Spleen (tissue), 7 donors: Measurements from ENCODE around the gene SBK3.

Source experiments
- POLR2A ChIP-seq, 3 donors: fragments of 450-650 bp; IDR thresholded peaks; one replicate each; pipeline ENCODE4 v1.5.1; 2017; ENCODE audit warnings: antibody characterized with exemption in 3 of 3, mild to moderate bottlenecking in 1 of 3
- TF ChIP-seq, protein P1 (sequence below), 11 experiments: fragments of 200-600 bp in 7 of 11; fragments of 450-650 bp in 4 of 11; sonication (generic) in 4 of 11; IDR thresholded peaks in 8 of 11; conservative IDR thresholded peaks in 3 of 11; 1 replicate in 7 of 11; 2 replicates in 4 of 11; pipeline versions ENCODE4 v1.4.0 to v1.8.0; 2016 to 2021; ENCODE audit warnings: antibody characterized with exemption in 11 of 11, inconsistent platforms in 4 of 11, mild to moderate bottlenecking in 1 of 11
- donor health status: DM: no; HTN: no; CAD: no; lungs with moderate emphysema.
- donor health status: DM: no; HTN: no; CAD: no.
- donor health status: DM: no; HTN: no; CAD: no.

DNA sequence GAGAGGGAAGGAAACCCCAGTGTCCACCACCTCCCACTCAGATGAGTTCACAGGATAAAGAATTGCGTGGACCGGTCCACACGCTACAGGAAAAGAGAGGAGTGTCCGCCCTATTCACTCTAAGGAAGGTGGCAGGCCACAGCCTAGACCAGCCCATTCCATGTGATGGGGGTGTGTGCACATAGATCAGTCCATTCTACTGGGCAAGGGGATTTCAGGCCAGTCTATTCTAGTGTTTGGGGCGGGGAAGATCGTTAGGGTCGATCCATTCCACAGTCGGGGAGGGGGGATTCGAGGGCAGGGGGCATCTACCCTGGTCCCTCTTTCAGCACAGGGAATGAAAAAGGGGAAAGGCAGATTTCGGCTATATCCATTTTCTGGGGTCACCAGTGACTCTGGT is 46.2 kb upstream of the SBK3 start:
- TF ChIP-seq POLR2A (IDR thresholded peaks at IDR 0.05): no peak
- TF ChIP-seq, protein P1, sequence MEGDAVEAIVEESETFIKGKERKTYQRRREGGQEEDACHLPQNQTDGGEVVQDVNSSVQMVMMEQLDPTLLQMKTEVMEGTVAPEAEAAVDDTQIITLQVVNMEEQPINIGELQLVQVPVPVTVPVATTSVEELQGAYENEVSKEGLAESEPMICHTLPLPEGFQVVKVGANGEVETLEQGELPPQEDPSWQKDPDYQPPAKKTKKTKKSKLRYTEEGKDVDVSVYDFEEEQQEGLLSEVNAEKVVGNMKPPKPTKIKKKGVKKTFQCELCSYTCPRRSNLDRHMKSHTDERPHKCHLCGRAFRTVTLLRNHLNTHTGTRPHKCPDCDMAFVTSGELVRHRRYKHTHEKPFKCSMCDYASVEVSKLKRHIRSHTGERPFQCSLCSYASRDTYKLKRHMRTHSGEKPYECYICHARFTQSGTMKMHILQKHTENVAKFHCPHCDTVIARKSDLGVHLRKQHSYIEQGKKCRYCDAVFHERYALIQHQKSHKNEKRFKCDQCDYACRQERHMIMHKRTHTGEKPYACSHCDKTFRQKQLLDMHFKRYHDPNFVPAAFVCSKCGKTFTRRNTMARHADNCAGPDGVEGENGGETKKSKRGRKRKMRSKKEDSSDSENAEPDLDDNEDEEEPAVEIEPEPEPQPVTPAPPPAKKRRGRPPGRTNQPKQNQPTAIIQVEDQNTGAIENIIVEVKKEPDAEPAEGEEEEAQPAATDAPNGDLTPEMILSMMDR (IDR thresholded peaks at IDR 0.05 in 8 of 11, conservative IDR thresholded peaks at IDR 0.05 in 3 of 11): no peak
